ENCODE measurements around the gene INTS2. TPM values are rescaled to one million over a fixed set of nuclear protein-coding genes. Genes with fewer than 3 reads are reported as not detected.
"Not testable (repeated sequence)": the region's sequence is repeated elsewhere in the genome, so short reads cannot be mapped to it uniquely, and the experiment has no call there.

The INTS2 gene
- total RNA-seq, 2 experiments from 2014 or later: 23.2 to 25.0 TPM

DNA sequence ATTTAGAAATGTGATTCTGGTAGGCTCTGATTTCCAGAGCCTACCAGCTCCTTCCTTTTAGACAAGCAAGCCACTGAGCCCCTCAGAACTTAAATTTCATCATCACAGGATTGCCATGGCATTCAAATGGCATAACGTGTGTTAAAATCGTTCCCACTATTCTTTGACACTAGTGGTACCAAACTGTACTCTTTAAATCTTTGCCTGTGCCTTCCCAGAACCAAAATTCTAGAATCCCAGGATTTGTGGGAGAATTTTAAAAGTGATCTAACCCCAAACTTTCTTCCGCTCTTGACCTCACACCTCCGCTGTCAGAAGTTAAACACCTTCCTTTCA lies 287 bp upstream of the INTS2 start:
- DNase-seq: no peak
- CTCF ChIA-PET: no interaction called here
- H3K4me3 Mint-ChIP-seq: peak overlapping the region; percentile 95
- H3K9me3 Mint-ChIP-seq: no peaks in the 10 kb centered on the region
- H3K36me3 Mint-ChIP-seq (ENCODE audit: low read depth): peaks cover 9% of the 10 kb centered on the region
- peak overlapping the region; percentile 89 for H3K27ac Mint-ChIP-seq
- intact Hi-C loops (cut with micrococcal nuclease): loop anchor here (2.0 to 10.0 kb wide), 2 partner anchors 1327 to 1853 kb away; partner anchors contain the start of genes HEATR6 and PPM1D
- H3K4me1 Mint-ChIP-seq (ENCODE audit: low read depth): peaks cover 17% of the 10 kb centered on the region
- H3K27me3 Mint-ChIP-seq (ENCODE audit: low read depth): no peaks in the 10 kb centered on the region

DNA sequence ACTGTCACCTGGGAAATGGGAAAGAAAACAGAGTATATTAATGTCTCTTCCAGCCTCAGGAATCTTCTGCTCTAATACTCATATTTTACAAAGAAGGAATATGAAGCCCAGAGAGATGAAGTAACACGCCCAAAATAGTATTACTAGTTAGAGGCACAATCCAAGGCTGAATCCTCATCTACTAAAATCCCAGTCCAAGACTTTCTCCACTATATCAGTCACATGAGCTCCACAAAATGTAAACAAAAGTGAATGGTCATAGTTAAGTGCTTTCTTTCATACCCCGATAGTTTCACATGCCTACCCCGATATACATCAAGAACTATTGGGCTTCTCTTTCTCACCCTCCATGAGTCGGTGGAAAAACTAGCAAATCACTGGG lies 965 bp downstream of the INTS2 start:
- H3K27me3 Mint-ChIP-seq (ENCODE audit: low read depth): no peaks in the 10 kb centered on the region
- no peak for DNase-seq
- peak overlapping the region; percentile 89 for H3K27ac Mint-ChIP-seq
- peak overlapping the region; percentile 95 for H3K4me3 Mint-ChIP-seq
- peaks cover 17% of the 10 kb centered on the region for H3K4me1 Mint-ChIP-seq (ENCODE audit: low read depth)
- intact Hi-C loops (cut with micrococcal nuclease): loop anchor here (1.0 to 10.0 kb wide), 3 partner anchors 64 to 1852 kb away; partner anchors contain the start of genes BRIP1 and HEATR6
- CTCF ChIA-PET: interaction anchor here (1.2 kb wide), 1 partner anchor 139 kb away, joined by 3 read pairs; no protein-coding TSS in a partner anchor
- H3K9me3 Mint-ChIP-seq: no peaks in the 10 kb centered on the region
- H3K36me3 Mint-ChIP-seq (ENCODE audit: low read depth): peaks cover 14% of the 10 kb centered on the region

DNA sequence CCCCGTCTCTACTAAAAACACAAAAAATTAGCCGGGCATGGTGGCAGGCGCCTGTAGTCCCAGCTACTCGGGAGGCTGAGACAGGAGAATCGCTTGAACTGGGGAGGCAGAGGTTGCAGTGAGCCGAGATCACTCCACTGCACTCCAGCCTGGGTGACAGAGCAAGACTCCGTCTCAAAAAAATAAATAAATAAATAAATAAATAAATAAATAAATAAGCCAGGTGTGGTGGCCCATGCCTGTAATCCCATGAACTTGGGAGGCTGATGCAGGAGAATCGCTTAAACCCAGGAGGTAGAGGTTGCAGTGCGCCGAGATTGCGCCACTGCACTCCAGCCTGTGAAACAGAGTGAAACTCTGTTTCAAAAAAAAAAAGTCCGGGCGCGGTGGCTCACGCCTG lies 12.6 kb downstream of the INTS2 start:
- CTCF ChIA-PET: interaction anchor here (0.7 kb wide), 1 partner anchor 47 kb away, joined by 4 read pairs; no protein-coding TSS in a partner anchor
- intact Hi-C loops (cut with micrococcal nuclease); H3K27me3 Mint-ChIP-seq (ENCODE audit: low read depth); H3K9me3 Mint-ChIP-seq; H3K4me1 Mint-ChIP-seq (ENCODE audit: low read depth); DNase-seq; H3K27ac Mint-ChIP-seq; H3K4me3 Mint-ChIP-seq: not testable (repeated sequence)
- peaks cover 40% of the 10 kb centered on the region for H3K36me3 Mint-ChIP-seq (ENCODE audit: low read depth)

DNA sequence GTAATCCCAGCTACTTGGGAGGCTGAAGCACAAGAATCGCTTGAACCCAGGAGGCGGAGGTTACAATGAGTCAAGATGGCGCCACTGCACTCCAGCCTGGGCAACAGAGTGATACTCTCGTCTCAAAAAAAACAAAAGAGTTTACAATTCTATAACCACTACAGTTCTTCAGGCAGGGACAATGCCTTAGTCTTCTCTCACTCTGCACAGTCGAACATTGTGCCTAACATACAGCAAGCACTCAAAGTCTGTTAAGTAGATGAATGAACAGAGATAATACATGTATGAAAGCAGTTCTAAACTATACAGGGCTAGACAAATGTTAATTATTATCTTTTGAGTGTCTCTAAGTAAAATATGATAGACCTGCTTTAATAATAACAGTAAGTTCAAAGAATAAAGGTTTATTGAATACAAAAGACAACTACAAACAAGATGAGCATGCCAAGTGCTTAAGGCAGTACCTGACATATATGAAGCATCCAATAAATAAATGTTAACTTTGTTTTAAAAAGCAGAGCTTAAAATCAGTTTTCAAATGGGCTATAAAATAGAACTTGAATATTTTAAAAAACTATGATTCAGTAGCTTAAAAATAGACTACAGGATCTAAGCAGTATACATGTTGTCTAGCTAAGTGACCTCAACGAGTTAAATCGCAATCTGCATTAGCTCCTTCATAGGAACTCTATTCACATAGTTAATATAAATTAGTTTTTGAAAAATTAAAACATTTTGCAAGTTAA lies 19.3 kb downstream of the INTS2 start:
- intact Hi-C loops (cut with micrococcal nuclease): no loop called here
- Mint-ChIP-seq H3K4me3 (no peak overlapping the region), H3K27me3 (ENCODE audit: low read depth) (no peaks in the 10 kb centered on the region), H3K27ac (no peak overlapping the region), H3K4me1 (ENCODE audit: low read depth) (no peaks in the 10 kb centered on the region), H3K36me3 (ENCODE audit: low read depth) (peaks cover 31% of the 10 kb centered on the region), H3K9me3 (no peaks in the 10 kb centered on the region)
- DNase-seq: no peak
- CTCF ChIA-PET: interaction anchor here (0.7 kb wide), 2 partner anchors 24 to 152 kb away, joined by 3 to 4 read pairs; no protein-coding TSS in a partner anchor

DNA sequence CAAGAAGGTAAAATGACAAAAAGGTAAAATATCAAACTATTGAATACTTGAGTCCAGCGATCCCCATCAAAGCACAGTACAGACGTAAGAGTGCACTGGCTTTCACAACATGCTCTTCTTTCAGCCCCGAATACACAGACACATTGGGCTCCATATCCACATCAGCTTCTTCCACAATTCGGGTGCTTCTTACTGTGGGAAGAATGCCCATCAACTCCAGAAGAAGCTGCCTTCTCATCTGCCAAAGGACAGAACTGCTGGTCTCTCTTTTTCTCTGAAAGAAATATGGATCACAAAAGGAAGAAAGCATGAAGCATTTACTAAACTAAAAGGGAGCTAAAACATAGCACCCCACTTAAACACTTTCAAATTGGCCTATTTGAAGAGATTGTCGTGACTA lies 20.4 kb downstream of the INTS2 start:
- intact Hi-C loops (cut with micrococcal nuclease): no loop called here
- H3K27me3 Mint-ChIP-seq (ENCODE audit: low read depth): no peaks in the 10 kb centered on the region
- H3K4me1 Mint-ChIP-seq (ENCODE audit: low read depth): no peaks in the 10 kb centered on the region
- no peaks in the 10 kb centered on the region for H3K9me3 Mint-ChIP-seq
- DNase-seq: no peak
- peaks cover 35% of the 10 kb centered on the region for H3K36me3 Mint-ChIP-seq (ENCODE audit: low read depth)
- CTCF ChIA-PET: interaction anchor here (0.6 kb wide), 1 partner anchor 1026 kb away, joined by 3 read pairs; no protein-coding TSS in a partner anchor
- H3K4me3 Mint-ChIP-seq: no peak overlapping the region
- no peak overlapping the region for H3K27ac Mint-ChIP-seq

DNA sequence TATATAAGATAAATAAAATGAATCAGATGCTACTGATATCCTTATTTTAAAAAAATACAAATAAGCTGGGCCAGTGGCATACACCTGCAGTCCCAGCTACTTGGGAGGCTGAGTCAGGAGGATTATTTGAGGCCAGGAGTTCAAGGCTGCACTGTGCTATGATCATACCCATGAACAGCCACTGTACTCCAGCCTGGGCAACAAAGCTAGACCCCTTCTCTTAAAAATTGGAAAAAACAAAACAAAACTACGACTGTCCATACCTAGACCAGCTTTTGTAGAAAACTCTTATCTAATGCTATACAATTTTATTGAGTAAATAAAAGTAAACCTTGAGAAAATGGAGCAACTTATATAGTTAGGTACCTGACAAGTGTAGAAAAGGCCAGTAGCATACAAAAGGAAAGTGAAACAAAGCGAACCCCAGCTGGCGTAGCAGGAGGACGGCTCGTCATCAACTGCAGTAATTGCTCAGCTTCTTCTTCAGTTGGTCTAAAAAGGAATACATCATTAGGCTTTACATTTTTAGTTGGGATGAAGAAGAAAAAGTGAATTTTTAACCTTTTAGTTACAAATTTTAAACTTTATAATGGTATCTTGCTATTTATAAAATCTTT lies 23.6 kb downstream of the INTS2 start:
- Mint-ChIP-seq H3K36me3 (ENCODE audit: low read depth) (peaks cover 25% of the 10 kb centered on the region), H3K4me3 (no peak overlapping the region), H3K9me3 (no peaks in the 10 kb centered on the region), H3K4me1 (ENCODE audit: low read depth) (no peaks in the 10 kb centered on the region), H3K27ac (no peak overlapping the region), H3K27me3 (ENCODE audit: low read depth) (no peaks in the 10 kb centered on the region)
- intact Hi-C loops (cut with micrococcal nuclease): no loop called here
- DNase-seq: peak; percentile 56
- CTCF ChIA-PET: interaction anchor here (0.6 kb wide), 2 partner anchors 12 to 34 kb away, joined by 3 to 4 read pairs; no protein-coding TSS in a partner anchor

DNA sequence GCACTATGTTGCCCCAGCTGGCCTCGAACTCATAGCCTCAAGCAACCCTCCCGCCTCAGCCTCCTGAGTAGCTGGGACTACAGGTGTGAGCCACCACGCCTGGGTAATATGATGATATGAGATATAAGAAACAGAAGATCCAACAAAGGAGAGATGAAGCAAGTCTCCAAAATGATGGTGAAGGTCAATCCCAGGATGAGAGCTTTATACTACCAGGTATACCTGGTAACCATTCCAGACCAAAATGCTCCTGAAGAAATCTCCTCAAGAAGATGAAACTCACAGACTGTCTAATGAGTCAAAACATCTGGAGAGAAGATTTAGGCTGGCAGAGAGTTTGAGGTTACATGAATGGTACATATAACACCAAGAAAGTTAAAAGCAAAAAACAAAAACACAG lies 24.5 kb downstream of the INTS2 start:
- Mint-ChIP-seq H3K4me1 (ENCODE audit: low read depth) (no peaks in the 10 kb centered on the region), H3K4me3 (no peak overlapping the region), H3K9me3 (no peaks in the 10 kb centered on the region), H3K36me3 (ENCODE audit: low read depth) (peaks cover 28% of the 10 kb centered on the region), H3K27me3 (ENCODE audit: low read depth) (no peaks in the 10 kb centered on the region), H3K27ac (no peak overlapping the region)
- intact Hi-C loops (cut with micrococcal nuclease): no loop called here
- no peak for DNase-seq
- CTCF ChIA-PET: interaction anchor here (0.6 kb wide), 1 partner anchor 14 kb away, joined by 4 read pairs; no protein-coding TSS in a partner anchor

DNA sequence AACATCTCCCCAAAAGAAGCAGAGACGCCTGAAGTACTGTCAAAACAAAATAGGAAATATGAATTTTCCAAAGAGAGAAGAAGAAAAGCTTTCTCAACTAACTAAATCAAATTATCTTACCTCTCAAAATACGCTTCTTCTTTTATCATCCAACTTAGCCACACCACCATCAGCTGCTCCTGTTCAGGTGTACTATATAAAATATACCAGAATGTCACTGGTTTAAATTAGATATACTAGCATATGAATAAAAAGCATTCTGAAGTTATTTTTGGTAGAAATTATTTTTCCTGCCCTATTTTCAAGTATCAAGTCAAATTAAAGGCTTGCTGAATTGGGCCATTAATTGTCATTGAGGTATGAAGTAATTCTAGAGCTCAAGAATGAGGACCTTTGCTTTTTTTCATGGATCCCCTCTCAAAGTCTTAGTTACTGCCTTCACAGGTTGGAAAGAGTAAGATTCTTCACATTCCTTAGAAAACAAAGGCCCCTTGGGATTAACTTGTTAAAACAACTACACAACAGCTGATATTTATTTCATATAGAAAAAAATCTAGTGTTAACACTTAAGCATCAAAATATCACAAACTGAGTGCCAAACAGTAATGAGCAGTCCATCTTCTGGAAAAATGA lies 30.1 kb downstream of the INTS2 start:
- H3K27me3 Mint-ChIP-seq (ENCODE audit: low read depth): no peaks in the 10 kb centered on the region
- H3K4me1 Mint-ChIP-seq (ENCODE audit: low read depth): no peaks in the 10 kb centered on the region
- peaks cover 14% of the 10 kb centered on the region for H3K36me3 Mint-ChIP-seq (ENCODE audit: low read depth)
- H3K4me3 Mint-ChIP-seq: no peak overlapping the region
- intact Hi-C loops (cut with micrococcal nuclease): no loop called here
- no peaks in the 10 kb centered on the region for H3K9me3 Mint-ChIP-seq
- no peak overlapping the region for H3K27ac Mint-ChIP-seq
- CTCF ChIA-PET: interaction anchor here (0.6 to 0.7 kb wide), 2 partner anchors 34 to 343 kb away, joined by 3 to 6 read pairs; no protein-coding TSS in a partner anchor
- no peak for DNase-seq

DNA sequence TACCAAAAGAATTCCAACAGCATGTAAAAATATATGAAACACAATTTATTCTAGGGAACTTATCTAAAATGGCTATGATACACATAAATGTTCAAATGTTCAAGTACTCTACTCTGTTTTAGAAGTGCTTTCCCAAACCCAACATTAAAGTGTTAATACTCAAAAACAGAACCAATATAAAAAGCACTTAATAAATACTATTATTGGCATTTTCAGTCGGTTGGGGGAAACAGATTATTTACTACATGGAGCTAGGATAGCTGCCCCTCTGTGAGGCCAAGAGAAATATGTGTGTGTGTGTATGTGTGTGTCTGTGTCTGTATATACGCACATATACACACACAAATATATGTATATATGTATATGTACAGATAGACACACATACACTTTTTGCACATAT lies 32.4 kb downstream of the INTS2 start:
- Mint-ChIP-seq H3K27me3 (ENCODE audit: low read depth) (no peaks in the 10 kb centered on the region), H3K4me3 (no peak overlapping the region), H3K4me1 (ENCODE audit: low read depth) (no peaks in the 10 kb centered on the region), H3K36me3 (ENCODE audit: low read depth) (peaks cover 18% of the 10 kb centered on the region), H3K9me3 (no peaks in the 10 kb centered on the region), H3K27ac (no peak overlapping the region)
- DNase-seq: no peak
- intact Hi-C loops (cut with micrococcal nuclease): no loop called here
- CTCF ChIA-PET: no interaction called here

DNA sequence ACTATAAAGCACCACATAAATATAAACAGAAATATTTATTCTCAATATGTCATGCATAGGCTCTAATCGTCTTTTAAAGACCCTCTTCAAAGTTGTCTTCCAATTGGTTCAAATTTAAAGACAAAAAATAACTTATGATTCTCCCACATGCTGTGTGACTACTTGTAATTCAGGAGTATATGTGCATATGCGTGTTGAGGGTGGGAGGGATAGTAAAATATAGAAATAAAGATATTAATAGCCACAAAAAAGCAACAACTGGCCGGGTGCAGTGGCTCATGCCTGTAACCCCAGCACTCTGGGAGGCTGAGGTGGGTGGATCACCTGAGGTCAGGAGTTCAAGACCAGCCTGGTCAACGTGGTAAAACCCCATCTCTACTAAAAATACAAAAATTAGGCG lies 33.5 kb downstream of the INTS2 start:
- peaks cover 17% of the 10 kb centered on the region for H3K36me3 Mint-ChIP-seq (ENCODE audit: low read depth)
- H3K27ac Mint-ChIP-seq; H3K27me3 Mint-ChIP-seq (ENCODE audit: low read depth); H3K9me3 Mint-ChIP-seq; H3K4me1 Mint-ChIP-seq (ENCODE audit: low read depth); H3K4me3 Mint-ChIP-seq; intact Hi-C loops (cut with micrococcal nuclease); DNase-seq: not testable (repeated sequence)
- CTCF ChIA-PET: interaction anchor here (0.7 kb wide), 1 partner anchor 1371 kb away, joined by 3 read pairs; no protein-coding TSS in a partner anchor

DNA sequence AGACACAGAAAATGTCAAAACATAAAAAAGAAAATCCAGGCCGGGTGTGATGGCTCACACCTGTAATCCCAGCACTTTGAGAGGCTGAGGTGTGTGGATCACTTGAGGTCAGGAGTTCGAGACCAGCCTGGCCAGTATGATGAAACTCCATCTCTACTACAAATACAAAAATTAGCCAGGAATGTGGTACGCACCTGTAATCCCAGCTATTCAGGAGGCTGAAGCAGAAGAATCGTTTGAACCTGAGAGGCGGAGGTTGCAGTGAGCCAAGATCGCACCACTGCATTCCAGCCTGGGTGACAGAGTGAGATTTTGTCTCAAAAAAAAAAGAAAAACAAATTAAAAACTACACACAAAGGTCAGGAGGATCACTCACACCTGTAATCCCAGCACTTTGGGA lies 40.0 kb downstream of the INTS2 start:
- DNase-seq; H3K4me3 Mint-ChIP-seq; intact Hi-C loops (cut with micrococcal nuclease); H3K27ac Mint-ChIP-seq; H3K4me1 Mint-ChIP-seq (ENCODE audit: low read depth); H3K9me3 Mint-ChIP-seq; H3K27me3 Mint-ChIP-seq (ENCODE audit: low read depth): not testable (repeated sequence)
- CTCF ChIA-PET: interaction anchor here (0.7 kb wide), 1 partner anchor 44 kb away, joined by 3 read pairs; no protein-coding TSS in a partner anchor
- H3K36me3 Mint-ChIP-seq (ENCODE audit: low read depth): peaks cover 34% of the 10 kb centered on the region

DNA sequence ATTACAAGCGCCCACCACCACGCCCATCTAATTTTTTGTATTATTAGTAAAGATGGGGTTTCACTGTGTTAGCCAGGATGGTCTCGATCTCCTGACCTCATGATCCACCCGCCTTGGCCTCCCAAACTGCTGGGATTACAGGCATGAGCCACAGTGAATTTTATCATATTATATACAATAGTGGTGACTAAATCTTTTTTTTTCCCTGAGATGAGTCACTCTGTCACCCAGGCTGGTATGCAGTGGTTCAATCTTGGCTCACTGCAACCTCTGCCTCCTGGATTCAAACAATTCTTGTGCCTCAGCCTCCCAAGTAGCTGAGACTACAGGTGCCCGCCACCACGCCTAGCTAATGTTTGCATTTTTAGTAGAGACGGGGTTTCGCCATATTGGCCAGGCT lies 41.9 kb downstream of the INTS2 start:
- H3K36me3 Mint-ChIP-seq (ENCODE audit: low read depth): peaks cover 28% of the 10 kb centered on the region
- DNase-seq; H3K27ac Mint-ChIP-seq; H3K27me3 Mint-ChIP-seq (ENCODE audit: low read depth); H3K4me1 Mint-ChIP-seq (ENCODE audit: low read depth); intact Hi-C loops (cut with micrococcal nuclease); H3K9me3 Mint-ChIP-seq; H3K4me3 Mint-ChIP-seq: not testable (repeated sequence)
- CTCF ChIA-PET: interaction anchor here (0.5 kb wide), 1 partner anchor 73 kb away, joined by 6 read pairs; no protein-coding TSS in a partner anchor

Measured in activated naive CD4-positive, alpha-beta T cell treated with anti-CD3 and anti-CD28 coated beads for 36 hours (primary cell).